SK-N-SH (cell line): ENCODE results near the gene OR2T27. TPM values are rescaled to one million over a fixed set of nuclear protein-coding genes. Genes with fewer than 3 reads are reported as not detected.
A peak's percentile ranks its signal among the peaks of the same experiment; 100 is the strongest.

ENCODE experiments used
- CTCF ChIA-PET: fragments of 300-600, 350-600 bp; formaldehyde crosslinking; extraction: SDS; loops from one replicate; lab custom pipeline; 2021; lab: Yijun Ruan, JAX
- POLR2A ChIA-PET: fragments of 350-600 bp; sonication (Branson Sonifier 250); formaldehyde crosslinking; extraction: SDS; loops from one replicate; lab custom pipeline; 2020; ENCODE audit warnings: antibody characterized with exemption, inconsistent platforms; lab: Yijun Ruan, JAX
- DNase-seq: peaks from one replicate; pipeline ENCODE4 v3.0.0; 2012
- H2AFZ ChIP-seq: fragments of 200-600 bp; sonication (generic); 2 replicates; pipeline ENCODE4 v1.8.1; 2016; ENCODE audit warnings: antibody characterized with exemption, mild to moderate bottlenecking, low read depth
- H3F3A ChIP-seq: fragments of 200-600 bp; sonication (generic); replicated peaks from 2 replicates; pipeline ENCODE3; 2016; ENCODE audit warnings: antibody characterized with exemption, mild to moderate bottlenecking; ENCODE audit not compliant: insufficient read depth
- H3K27ac ChIP-seq, 2 experiments: fragments of 200-500 bp in 1 of 2; fragments of 200-600 bp in 1 of 2; sonication (Bioruptor generic) in 1 of 2; sonication (generic), shearing (Covaris generic) in 1 of 2; 2 replicates each; pipeline versions ENCODE4 v1.5.1 to v1.6.1; 2014 to 2016; ENCODE audit warnings: low read depth in 2 of 2, inconsistent platforms in 1 of 2, low read length in 1 of 2, mild to moderate bottlenecking in 1 of 2, mixed read lengths in 1 of 2
- H3K27me3 ChIP-seq: fragments of 200-600 bp; sonication (generic), shearing (Covaris generic); 2 replicates; pipeline ENCODE4 v1.6.1; 2016; ENCODE audit warnings: mixed run types; ENCODE audit not compliant: insufficient read depth
- H3K36me3 ChIP-seq, 2 experiments: fragments of 200-500 bp in 1 of 2; fragments of 200-600 bp in 1 of 2; sonication (Bioruptor generic) in 1 of 2; sonication (generic) in 1 of 2; replicated peaks in 1 of 2; 2 replicates each; pipeline versions ENCODE3 to v1.5.1; 2014 to 2016; ENCODE audit warnings: low read length in 1 of 2, mild to moderate bottlenecking in 1 of 2; ENCODE audit not compliant: insufficient read depth in 2 of 2, control insufficient read depth in 1 of 2
- H3K4me1 ChIP-seq, 2 experiments: fragments of 200-500 bp in 1 of 2; fragments of 200-600 bp in 1 of 2; sonication (Bioruptor generic) in 1 of 2; sonication (generic), shearing (Covaris generic) in 1 of 2; 2 replicates each; pipeline versions ENCODE4 v1.5.1 to v1.6.1; 2014 to 2016; ENCODE audit warnings: low read depth in 1 of 2, low read length in 1 of 2, mixed run types in 1 of 2; ENCODE audit not compliant: insufficient read depth in 2 of 2, control insufficient read depth in 1 of 2
- H3K4me2 ChIP-seq: fragments of 200-600 bp; sonication (generic), shearing (Covaris generic); 2 replicates; pipeline ENCODE4 v1.6.1; 2017; ENCODE audit warnings: mixed run types
- H3K4me3 ChIP-seq, 2 experiments: fragments of 200-500 bp in 1 of 2; fragments of 200-600 bp in 1 of 2; sonication (Bioruptor generic) in 1 of 2; sonication (generic), shearing (Covaris generic) in 1 of 2; 2 replicates each; pipeline versions ENCODE4 v1.5.1 to v1.8.1; 2014 to 2016; ENCODE audit warnings: low read depth in 2 of 2, inconsistent platforms in 1 of 2, low read length in 1 of 2, mild to moderate bottlenecking in 1 of 2, mixed read lengths in 1 of 2, moderate library complexity in 1 of 2
- H3K79me2 ChIP-seq: fragments of 200-600 bp; sonication (generic); 2 replicates; pipeline ENCODE4 v1.8.1; 2017; ENCODE audit warnings: mild to moderate bottlenecking; ENCODE audit not compliant: insufficient read depth
- H3K9ac ChIP-seq: fragments of 200-600 bp; sonication (generic); 2 replicates; pipeline ENCODE4 v1.6.1; 2017; ENCODE audit warnings: mixed run types
- H3K9me2 ChIP-seq: fragments of 200-600 bp; sonication (generic); 2 replicates; pipeline ENCODE4 v1.6.1; 2017; ENCODE audit warnings: mixed run types
- H3K9me3 ChIP-seq: fragments of 200-600 bp; sonication (generic); 2 replicates; pipeline ENCODE4 v1.6.1; 2017; ENCODE audit warnings: mixed run types, mild to moderate bottlenecking, moderate library complexity
- H4K20me1 ChIP-seq: fragments of 200-600 bp; sonication (generic); 2 replicates; pipeline ENCODE4 v1.6.1; 2017; ENCODE audit warnings: mild to moderate bottlenecking, mixed run types; ENCODE audit not compliant: insufficient read depth
- EP300 ChIP-seq, 2 experiments: IDR thresholded peaks; 2 replicates each; pipeline versions ENCODE4 v1.4.0 to v1.6.1; 2012; ENCODE audit warnings: borderline replicate concordance in 1 of 2, low read depth in 1 of 2, low read length in 1 of 2
- EZH2phosphoT487 ChIP-seq: fragments of 200-600 bp; sonication (generic); IDR thresholded peaks from 2 replicates; pipeline ENCODE4 v1.6.1; 2017; ENCODE audit warnings: low read depth, mixed run types, mild to moderate bottlenecking, antibody characterized with exemption, moderate library complexity, borderline replicate concordance
- FOSL2 ChIP-seq: IDR thresholded peaks from 2 replicates; pipeline ENCODE4 v1.4.0; 2012; ENCODE audit warnings: low read depth, mild to moderate bottlenecking, moderate library complexity, borderline replicate concordance
- GABPA ChIP-seq: IDR thresholded peaks from 2 replicates; pipeline ENCODE4 v1.4.0; 2012; ENCODE audit warnings: low read depth, mild to moderate bottlenecking
- GATA2 ChIP-seq: sonication (generic); formaldehyde crosslinking; IDR thresholded peaks from 2 replicates; pipeline ENCODE4 v1.5.0; 2020; ENCODE audit warnings: mild to moderate bottlenecking, missing genetic modification reagents
- NRF1 ChIP-seq: IDR thresholded peaks from 2 replicates; pipeline ENCODE4 v1.6.1; 2012; ENCODE audit warnings: low read depth, mild to moderate bottlenecking, low read length
- RFX5 ChIP-seq: IDR thresholded peaks from 2 replicates; pipeline ENCODE4 v1.6.1; 2012; ENCODE audit warnings: mild to moderate bottlenecking, improper control_type of control experiment, low read length
- WGBS: methylation state at CpG from one replicate; pipeline ENCODE4 v1.1.6; 2017; ENCODE audit warnings: low lambda C conversion rate; 5-methylcytosine and 5-hydroxymethylcytosine counted together
- polyA plus RNA-seq, 3 experiments: library from polyadenylated mRNA; depleted of rRNA; stranded (reverse); fragments of >200 nt; gene quantifications; 2 replicates each; pipeline ENCODE4 v1.2.3, GENCODE V29; 2012
- TF ChIP-seq, protein P1 (sequence below): fragments of 200-600 bp; sonication (generic); IDR thresholded peaks from 2 replicates; pipeline ENCODE4 v1.6.1; 2017; ENCODE audit warnings: antibody characterized with exemption, mild to moderate bottlenecking, moderate library complexity
- TF ChIP-seq, protein P2 (sequence below): IDR thresholded peaks from 2 replicates; pipeline ENCODE4; 2012

Gene OR2T27
- polyA plus RNA-seq, 1 of the 3 experiments (the other 2 are of a cell fraction), result not detected

DNA sequence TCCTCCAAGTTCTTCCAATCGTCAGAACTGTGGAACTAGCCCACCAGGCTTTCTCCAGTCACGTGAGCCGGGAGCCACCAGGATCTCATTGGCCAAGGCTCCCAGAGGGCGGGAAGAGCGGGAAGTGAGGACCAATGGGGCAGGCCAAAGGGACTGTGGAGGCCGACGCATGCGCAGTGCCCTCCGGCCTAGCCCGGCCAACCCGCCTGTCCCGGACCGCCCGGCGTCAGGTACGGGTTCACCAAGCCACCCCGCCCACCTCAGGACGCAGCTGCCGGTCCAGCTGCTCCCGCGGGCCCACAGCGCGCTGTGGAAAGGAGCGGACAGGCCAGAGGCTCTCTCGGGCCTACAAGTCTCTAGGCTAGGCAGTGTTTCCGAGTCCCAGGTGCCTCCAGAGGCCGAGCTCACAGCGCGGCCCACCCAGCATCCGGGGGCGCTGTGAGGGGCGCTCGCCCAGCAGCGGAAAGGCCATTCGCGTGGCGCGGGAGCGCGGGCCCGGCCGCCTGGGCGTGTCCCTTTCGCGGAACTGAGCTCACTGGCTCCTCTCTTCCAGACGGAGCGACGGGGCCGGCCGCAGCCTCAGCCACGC is 36.3 kb upstream of the OR2T27 start:
- ChIA-PET CTCF (no interaction called here), POLR2A (no interaction called here)
- Histone ChIP-seq H3K27ac (no peak overlapping the region), H3K9ac (no peak overlapping the region), H3K27me3 (peaks cover 5% of the 10 kb centered on the region; the same call in 1 of the 2 replicates), H3K4me2 (no peak overlapping the region), H3K36me3 (no peaks in the 10 kb centered on the region), H4K20me1 (no peaks in the 10 kb centered on the region), H2AFZ (no peak overlapping the region), H3K4me1 (no peaks in the 10 kb centered on the region), H3F3A (no peaks in the 10 kb centered on the region), H3K79me2 (no peaks in the 10 kb centered on the region), H3K9me2 (no peaks in the 10 kb centered on the region), H3K9me3 (no peaks in the 10 kb centered on the region), H3K4me3 (no peak overlapping the region)
- TF ChIP-seq NRF1 (no peak), RFX5 (no peak)
- WGBS, result 23% methylated on average over 13 of the region's 51 CpGs
- DNase-seq, result peak; percentile 17

DNA sequence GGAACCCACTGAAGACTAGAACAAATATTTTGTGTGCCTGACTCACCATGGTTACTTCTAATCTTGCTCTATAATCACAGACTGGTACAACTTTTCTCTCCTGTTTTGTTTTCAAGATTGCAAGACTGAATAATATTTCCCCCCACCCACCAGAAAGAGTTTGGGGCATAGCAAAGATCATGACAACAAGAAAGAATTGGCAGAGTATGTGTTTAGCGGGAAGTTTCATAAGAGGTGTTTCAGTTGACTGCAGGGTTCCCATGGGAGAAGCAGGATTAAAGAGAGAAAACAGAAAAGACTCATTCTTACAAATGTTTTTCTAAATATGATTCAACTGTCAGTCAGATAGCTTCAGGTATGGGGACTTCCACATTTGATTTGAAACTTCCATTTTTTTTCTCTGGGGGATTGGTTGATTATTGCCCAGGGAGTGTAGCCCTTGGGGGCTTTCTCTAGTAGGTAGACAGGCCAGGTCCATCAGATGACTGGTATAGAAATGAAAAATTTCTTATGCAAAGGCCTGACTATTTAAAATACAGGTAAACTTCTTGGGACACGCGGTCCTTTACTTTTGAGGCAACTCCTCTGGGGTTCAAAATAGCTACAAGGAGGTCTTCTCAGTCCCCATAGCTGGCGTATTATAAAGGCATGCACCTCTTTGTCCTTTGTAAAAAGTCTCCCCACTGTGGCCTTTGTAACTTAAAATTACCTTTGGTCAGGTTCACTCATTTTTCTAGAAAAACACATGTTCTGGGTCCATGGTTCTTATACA is 33.4 kb upstream of the OR2T27 start:
- H3K9me2 ChIP-seq, result no peaks in the 10 kb centered on the region
- no peak overlapping the region for H3K27ac ChIP-seq
- H3K4me2 ChIP-seq, result no peak overlapping the region
- no peak for DNase-seq
- ChIA-PET POLR2A (no interaction called here), CTCF (no interaction called here)
- no peaks in the 10 kb centered on the region for H3K9me3 ChIP-seq
- H3K4me3 ChIP-seq, result no peak overlapping the region
- H3K9ac ChIP-seq, result no peak overlapping the region
- TF ChIP-seq EP300 (IDR thresholded peaks at IDR 0.05; ENCODE audit: borderline replicate concordance in 1 of 2, low read depth in 1 of 2, low read length in 1 of 2) (no peak), EZH2phosphoT487 (no peak), GATA2 (no peak), FOSL2 (no peak), GABPA (no peak)
- TF ChIP-seq, protein P1, sequence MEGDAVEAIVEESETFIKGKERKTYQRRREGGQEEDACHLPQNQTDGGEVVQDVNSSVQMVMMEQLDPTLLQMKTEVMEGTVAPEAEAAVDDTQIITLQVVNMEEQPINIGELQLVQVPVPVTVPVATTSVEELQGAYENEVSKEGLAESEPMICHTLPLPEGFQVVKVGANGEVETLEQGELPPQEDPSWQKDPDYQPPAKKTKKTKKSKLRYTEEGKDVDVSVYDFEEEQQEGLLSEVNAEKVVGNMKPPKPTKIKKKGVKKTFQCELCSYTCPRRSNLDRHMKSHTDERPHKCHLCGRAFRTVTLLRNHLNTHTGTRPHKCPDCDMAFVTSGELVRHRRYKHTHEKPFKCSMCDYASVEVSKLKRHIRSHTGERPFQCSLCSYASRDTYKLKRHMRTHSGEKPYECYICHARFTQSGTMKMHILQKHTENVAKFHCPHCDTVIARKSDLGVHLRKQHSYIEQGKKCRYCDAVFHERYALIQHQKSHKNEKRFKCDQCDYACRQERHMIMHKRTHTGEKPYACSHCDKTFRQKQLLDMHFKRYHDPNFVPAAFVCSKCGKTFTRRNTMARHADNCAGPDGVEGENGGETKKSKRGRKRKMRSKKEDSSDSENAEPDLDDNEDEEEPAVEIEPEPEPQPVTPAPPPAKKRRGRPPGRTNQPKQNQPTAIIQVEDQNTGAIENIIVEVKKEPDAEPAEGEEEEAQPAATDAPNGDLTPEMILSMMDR, result no peak
- TF ChIP-seq, protein P2, sequence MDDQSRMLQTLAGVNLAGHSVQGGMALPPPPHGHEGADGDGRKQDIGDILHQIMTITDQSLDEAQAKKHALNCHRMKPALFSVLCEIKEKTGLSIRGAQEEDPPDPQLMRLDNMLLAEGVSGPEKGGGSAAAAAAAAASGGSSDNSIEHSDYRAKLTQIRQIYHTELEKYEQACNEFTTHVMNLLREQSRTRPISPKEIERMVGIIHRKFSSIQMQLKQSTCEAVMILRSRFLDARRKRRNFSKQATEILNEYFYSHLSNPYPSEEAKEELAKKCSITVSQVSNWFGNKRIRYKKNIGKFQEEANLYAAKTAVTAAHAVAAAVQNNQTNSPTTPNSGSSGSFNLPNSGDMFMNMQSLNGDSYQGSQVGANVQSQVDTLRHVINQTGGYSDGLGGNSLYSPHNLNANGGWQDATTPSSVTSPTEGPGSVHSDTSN, result no peak
- no peaks in the 10 kb centered on the region for H3F3A ChIP-seq
- H3K27me3 ChIP-seq, result peaks cover 5% of the 10 kb centered on the region; the same call in 1 of the 2 replicates
- H2AFZ ChIP-seq, result no peak overlapping the region
- no peaks in the 10 kb centered on the region for H3K36me3 ChIP-seq
- 1% methylated on average over 4 of the region's 4 CpGs for WGBS
- H3K79me2 ChIP-seq, result no peaks in the 10 kb centered on the region
- H3K4me1 ChIP-seq, result no peaks in the 10 kb centered on the region
- no peaks in the 10 kb centered on the region for H4K20me1 ChIP-seq
